GM21367 (cell line): ENCODE measurements around the gene BZW1.
"Not testable (repeated sequence)": the region's sequence is repeated elsewhere in the genome, so short reads cannot be mapped to it uniquely, and the experiment has no call there.

ENCODE experiments used
- ATAC-seq: cut with Tn5 transposase; IDR thresholded peaks from one replicate; pipeline ENCODE4 v1.9.1; 2021; ENCODE audit not compliant: unreplicated experiment

BZW1 gene

GRCh38 chr2:200790185-200790584, 21.5 kb upstream of the BZW1 start:
- no peak for ATAC-seq

- no peak for ATAC-seq
Measured at GRCh38 chr2:200791905-200792304, 19.8 kb upstream of the BZW1 start.

GRCh38 chr2:200794143-200794542, 17.6 kb upstream of the BZW1 start:
- no peak for ATAC-seq

- ATAC-seq: no peak
Measured at GRCh38 chr2:200795028-200795440, 16.7 kb upstream of the BZW1 start.

GRCh38 chr2:200796561-200796960, 15.1 kb upstream of the BZW1 start:
- no peak for ATAC-seq

- no peak for ATAC-seq
Measured at GRCh38 chr2:200797242-200797770, 14.4 kb upstream of the BZW1 start.

GRCh38 chr2:200798514-200798913, 13.2 kb upstream of the BZW1 start:
- ATAC-seq: no peak

GRCh38 chr2:200800458-200800857, 11.3 kb upstream of the BZW1 start:
- no peak for ATAC-seq

GRCh38 chr2:200801431-200801830, 10.3 kb upstream of the BZW1 start:
- not testable (repeated sequence) for ATAC-seq

- ATAC-seq: no peak
Measured at GRCh38 chr2:200809506-200810251, 2.0 kb upstream of the BZW1 start.

- no peak for ATAC-seq
Measured at GRCh38 chr2:200810252-200810997, 1.3 kb upstream of the BZW1 start.

GRCh38 chr2:200810998-200811332, 745 bp upstream of the BZW1 start:
- no peak for ATAC-seq

GRCh38 chr2:200812122-200813022, 662 bp downstream of the BZW1 start:
- peak; percentile 39 for ATAC-seq

GRCh38 chr2:200814276-200814815, 2.6 kb downstream of the BZW1 start:
- ATAC-seq: no peak

- no peak for ATAC-seq
Measured at GRCh38 chr2:200814917-200815316, 3.2 kb downstream of the BZW1 start.

- ATAC-seq: not testable (repeated sequence)
Measured at GRCh38 chr2:200818732-200819131, 7.0 kb downstream of the BZW1 start.

GRCh38 chr2:200820573-200821234, 9.0 kb downstream of the BZW1 start:
- no peak for ATAC-seq

- no peak for ATAC-seq
Measured at GRCh38 chr2:200821686-200822245, 10.1 kb downstream of the BZW1 start.

- no peak for ATAC-seq
Measured at GRCh38 chr2:200828104-200828503, 16.4 kb downstream of the BZW1 start.
